Vagina (tissue), 2 donors: ENCODE measurements around the gene CDK9.

Source experiments
- POLR2A ChIP-seq, 2 donors: fragments of 450-650 bp; IDR thresholded peaks; one replicate each; pipeline ENCODE4 v1.6.1; 2017; ENCODE audit warnings: antibody characterized with exemption in 2 of 2, mild to moderate bottlenecking in 2 of 2, moderate library complexity in 2 of 2
- POLR2AphosphoS5 ChIP-seq, 2 donors: sonication (generic); formaldehyde crosslinking; IDR thresholded peaks; one replicate each; pipeline ENCODE4 v1.9.0; 2017; ENCODE audit warnings: antibody characterized with exemption in 2 of 2, mild to moderate bottlenecking in 2 of 2, low read depth in 1 of 2; ENCODE audit not compliant: insufficient read depth in 1 of 2
- TF ChIP-seq, protein P1 (sequence below), 3 experiments: fragments of 450-650 bp in 2 of 3; fragments of 200-600 bp in 1 of 3; sonication (generic) in 1 of 3; IDR thresholded peaks; one replicate each; pipeline ENCODE4 v1.5.1; 2017 to 2019; ENCODE audit warnings: antibody characterized with exemption in 3 of 3, mild to moderate bottlenecking in 2 of 3, moderate library complexity in 2 of 3

DNA sequence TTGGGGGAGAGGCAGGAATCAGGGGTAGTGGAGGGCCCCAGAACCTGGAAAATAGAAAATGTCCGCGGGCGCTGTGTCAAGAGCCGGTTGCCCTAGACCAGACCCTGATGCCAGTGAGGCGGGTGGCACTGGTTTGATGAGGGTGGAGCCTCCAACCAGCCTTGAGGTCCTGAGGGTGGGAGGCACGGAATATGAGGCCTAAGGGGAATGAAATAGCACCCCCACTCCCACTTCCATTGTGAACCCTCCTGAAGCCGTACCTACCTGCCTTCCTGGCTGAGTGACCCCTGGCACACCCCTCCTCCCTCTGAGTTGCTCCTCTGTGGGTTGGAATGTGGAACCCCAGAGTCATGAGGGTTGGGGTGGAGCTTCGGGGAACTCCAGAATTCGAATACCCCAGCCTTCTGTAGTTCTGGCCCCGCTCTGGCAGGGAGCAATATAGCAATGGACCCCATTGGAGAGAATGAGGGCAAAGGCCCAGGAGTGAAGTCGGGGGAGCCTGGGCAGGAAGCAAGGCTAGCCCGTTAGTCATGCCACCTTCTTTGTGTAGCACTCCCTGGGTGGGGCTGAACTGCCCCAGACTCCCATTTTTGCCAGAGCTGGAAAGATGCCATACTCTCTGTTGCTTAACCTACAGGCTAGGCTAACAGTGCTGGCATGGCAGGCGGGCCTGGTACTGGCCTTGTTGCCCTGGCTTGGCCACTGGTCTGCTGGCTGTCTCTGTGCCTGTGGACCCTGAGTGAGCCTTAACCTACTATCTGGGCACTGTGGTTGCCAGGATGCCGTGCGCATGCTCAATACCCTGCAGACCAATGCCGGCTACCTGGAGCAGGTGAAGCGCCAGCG, 17.9 kb downstream of the CDK9 start:
- TF ChIP-seq, protein P1, sequence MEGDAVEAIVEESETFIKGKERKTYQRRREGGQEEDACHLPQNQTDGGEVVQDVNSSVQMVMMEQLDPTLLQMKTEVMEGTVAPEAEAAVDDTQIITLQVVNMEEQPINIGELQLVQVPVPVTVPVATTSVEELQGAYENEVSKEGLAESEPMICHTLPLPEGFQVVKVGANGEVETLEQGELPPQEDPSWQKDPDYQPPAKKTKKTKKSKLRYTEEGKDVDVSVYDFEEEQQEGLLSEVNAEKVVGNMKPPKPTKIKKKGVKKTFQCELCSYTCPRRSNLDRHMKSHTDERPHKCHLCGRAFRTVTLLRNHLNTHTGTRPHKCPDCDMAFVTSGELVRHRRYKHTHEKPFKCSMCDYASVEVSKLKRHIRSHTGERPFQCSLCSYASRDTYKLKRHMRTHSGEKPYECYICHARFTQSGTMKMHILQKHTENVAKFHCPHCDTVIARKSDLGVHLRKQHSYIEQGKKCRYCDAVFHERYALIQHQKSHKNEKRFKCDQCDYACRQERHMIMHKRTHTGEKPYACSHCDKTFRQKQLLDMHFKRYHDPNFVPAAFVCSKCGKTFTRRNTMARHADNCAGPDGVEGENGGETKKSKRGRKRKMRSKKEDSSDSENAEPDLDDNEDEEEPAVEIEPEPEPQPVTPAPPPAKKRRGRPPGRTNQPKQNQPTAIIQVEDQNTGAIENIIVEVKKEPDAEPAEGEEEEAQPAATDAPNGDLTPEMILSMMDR (IDR thresholded peaks at IDR 0.05), result no peak
- no peak for TF ChIP-seq POLR2A (IDR thresholded peaks at IDR 0.05)
- TF ChIP-seq POLR2AphosphoS5 (IDR thresholded peaks at IDR 0.05; ENCODE audit: insufficient read depth in 1 of 2, low read depth in 1 of 2), result no peak
